Tibial nerve (tissue), 4 donors: ENCODE data around the gene MOB2.

Source experiments
- EP300 ChIP-seq, 2 donors: sonication (generic); formaldehyde crosslinking; IDR thresholded peaks; one replicate each; pipeline ENCODE4 v1.6.1; 2017; ENCODE audit warnings: antibody characterized with exemption in 2 of 2, mild to moderate bottlenecking in 1 of 2
- POLR2A ChIP-seq, 2 donors: fragments of 450-650 bp; IDR thresholded peaks; one replicate each; pipeline ENCODE4 v1.6.1; 2017; ENCODE audit warnings: antibody characterized with exemption in 2 of 2, mild to moderate bottlenecking in 2 of 2, moderate library complexity in 2 of 2
- TF ChIP-seq, protein P1 (sequence below), 5 experiments: fragments of 200-600 bp in 3 of 5; fragments of 450-650 bp in 2 of 5; sonication (generic) in 3 of 5; IDR thresholded peaks; one replicate each; pipeline ENCODE4 v1.5.1; 2016 to 2019; ENCODE audit warnings: antibody characterized with exemption in 5 of 5, mild to moderate bottlenecking in 3 of 5, moderate library complexity in 2 of 5

DNA sequence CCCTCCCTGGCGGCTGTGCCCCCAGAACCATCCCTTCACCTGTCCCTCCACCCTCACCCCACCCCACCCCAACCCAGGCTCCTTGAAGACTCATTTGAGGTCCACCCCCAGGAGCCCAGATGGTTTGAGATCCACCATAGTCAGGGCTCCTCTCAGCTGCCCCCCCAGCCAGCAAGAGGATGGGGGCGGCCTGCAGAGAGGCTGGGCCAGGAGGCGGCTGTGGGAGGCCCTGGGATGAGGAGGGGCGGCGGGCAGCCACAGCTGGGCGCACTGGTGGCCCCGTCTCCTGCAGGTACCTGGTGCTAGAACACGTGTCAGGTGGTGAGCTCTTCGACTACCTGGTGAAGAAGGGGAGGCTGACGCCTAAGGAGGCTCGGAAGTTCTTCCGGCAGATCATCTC lies 46.1 kb downstream of the MOB2 start:
- TF ChIP-seq, protein P1, sequence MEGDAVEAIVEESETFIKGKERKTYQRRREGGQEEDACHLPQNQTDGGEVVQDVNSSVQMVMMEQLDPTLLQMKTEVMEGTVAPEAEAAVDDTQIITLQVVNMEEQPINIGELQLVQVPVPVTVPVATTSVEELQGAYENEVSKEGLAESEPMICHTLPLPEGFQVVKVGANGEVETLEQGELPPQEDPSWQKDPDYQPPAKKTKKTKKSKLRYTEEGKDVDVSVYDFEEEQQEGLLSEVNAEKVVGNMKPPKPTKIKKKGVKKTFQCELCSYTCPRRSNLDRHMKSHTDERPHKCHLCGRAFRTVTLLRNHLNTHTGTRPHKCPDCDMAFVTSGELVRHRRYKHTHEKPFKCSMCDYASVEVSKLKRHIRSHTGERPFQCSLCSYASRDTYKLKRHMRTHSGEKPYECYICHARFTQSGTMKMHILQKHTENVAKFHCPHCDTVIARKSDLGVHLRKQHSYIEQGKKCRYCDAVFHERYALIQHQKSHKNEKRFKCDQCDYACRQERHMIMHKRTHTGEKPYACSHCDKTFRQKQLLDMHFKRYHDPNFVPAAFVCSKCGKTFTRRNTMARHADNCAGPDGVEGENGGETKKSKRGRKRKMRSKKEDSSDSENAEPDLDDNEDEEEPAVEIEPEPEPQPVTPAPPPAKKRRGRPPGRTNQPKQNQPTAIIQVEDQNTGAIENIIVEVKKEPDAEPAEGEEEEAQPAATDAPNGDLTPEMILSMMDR (IDR thresholded peaks at IDR 0.05) = no peak
- TF ChIP-seq POLR2A (IDR thresholded peaks at IDR 0.05) (no peak), EP300 (IDR thresholded peaks at IDR 0.05) (no peak)
